ENCODE measurements around the gene TSSK6.

- TF ChIP-seq EZH2 (IDR thresholded peaks at IDR 0.05) (no peak), CTCF (IDR thresholded peaks at IDR 0.05) (no peak), EZH2phosphoT487 (IDR thresholded peaks at IDR 0.05) (no peak)
Observed at GRCh38 chr19:19495614-19496603, 19.4 kb downstream of the TSSK6 start.
